ENCODE data around the gene ZNF512B.
A peak's percentile ranks its signal among the peaks of the same experiment; 100 is the strongest.

DNA sequence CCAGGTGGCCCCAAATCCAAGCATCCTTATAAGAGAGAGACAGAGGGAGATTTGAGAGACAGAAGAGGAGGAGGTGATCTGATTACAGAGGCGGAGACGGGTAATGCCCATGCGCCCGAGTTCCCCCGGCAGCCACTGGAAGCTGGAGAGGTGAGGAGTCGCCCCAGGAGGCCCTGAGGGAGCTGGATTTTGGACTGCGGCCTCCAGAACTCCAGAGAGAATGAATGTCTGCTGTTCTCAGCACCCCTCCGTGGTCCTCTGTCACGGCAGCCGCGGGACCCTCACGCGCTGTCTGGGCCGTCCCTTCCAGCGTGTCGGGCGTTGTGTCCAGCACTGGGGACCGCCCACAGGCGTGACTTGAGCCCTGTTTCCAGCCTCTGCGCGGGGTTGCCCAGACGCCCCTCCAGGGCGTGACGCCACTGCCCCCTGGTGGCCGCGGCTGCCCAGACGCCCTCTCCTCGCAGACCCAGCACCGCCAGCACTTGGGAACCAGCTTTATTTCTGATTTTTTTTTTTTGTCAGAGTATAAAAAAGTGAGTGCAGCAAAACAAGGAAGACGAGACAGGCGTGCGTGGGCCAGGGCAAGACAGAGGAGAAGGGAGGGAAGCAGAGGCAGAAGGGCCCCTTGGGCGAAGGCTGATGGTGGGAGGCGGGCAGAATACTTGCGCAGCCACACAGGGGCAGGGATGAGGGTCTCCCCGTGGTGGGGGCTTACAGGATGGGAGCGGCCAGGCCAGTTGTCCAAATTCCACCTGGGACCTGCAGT lies 4.1 kb upstream of the ZNF512B start:
- no peak for TF ChIP-seq OSR2 (tag by site-specific recombination; IDR thresholded peaks at IDR 0.05)
- 0 out of 2 replicates have a peak, but pooled peaks have one; percentile 19 for TF ChIP-seq ZBTB17 (tag by site-specific recombination; IDR thresholded peaks at IDR 0.05)
- TF ChIP-seq ZNF416 (tag by site-specific recombination; IDR thresholded peaks at IDR 0.05) = no peak
- TF ChIP-seq ZNF473 (tag by site-specific recombination; IDR thresholded peaks at IDR 0.05) = no peak
- TF ChIP-seq, protein P1, sequence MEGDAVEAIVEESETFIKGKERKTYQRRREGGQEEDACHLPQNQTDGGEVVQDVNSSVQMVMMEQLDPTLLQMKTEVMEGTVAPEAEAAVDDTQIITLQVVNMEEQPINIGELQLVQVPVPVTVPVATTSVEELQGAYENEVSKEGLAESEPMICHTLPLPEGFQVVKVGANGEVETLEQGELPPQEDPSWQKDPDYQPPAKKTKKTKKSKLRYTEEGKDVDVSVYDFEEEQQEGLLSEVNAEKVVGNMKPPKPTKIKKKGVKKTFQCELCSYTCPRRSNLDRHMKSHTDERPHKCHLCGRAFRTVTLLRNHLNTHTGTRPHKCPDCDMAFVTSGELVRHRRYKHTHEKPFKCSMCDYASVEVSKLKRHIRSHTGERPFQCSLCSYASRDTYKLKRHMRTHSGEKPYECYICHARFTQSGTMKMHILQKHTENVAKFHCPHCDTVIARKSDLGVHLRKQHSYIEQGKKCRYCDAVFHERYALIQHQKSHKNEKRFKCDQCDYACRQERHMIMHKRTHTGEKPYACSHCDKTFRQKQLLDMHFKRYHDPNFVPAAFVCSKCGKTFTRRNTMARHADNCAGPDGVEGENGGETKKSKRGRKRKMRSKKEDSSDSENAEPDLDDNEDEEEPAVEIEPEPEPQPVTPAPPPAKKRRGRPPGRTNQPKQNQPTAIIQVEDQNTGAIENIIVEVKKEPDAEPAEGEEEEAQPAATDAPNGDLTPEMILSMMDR (tag by site-specific recombination; IDR thresholded peaks at IDR 0.05) = peak; percentile 97
- TF ChIP-seq ZNF514 (tag by site-specific recombination; IDR thresholded peaks at IDR 0.05) = no peak
- TF ChIP-seq, protein P2, sequence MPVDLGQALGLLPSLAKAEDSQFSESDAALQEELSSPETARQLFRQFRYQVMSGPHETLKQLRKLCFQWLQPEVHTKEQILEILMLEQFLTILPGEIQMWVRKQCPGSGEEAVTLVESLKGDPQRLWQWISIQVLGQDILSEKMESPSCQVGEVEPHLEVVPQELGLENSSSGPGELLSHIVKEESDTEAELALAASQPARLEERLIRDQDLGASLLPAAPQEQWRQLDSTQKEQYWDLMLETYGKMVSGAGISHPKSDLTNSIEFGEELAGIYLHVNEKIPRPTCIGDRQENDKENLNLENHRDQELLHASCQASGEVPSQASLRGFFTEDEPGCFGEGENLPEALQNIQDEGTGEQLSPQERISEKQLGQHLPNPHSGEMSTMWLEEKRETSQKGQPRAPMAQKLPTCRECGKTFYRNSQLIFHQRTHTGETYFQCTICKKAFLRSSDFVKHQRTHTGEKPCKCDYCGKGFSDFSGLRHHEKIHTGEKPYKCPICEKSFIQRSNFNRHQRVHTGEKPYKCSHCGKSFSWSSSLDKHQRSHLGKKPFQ (tag by site-specific recombination; IDR thresholded peaks at IDR 0.05) = no peak
- no peak for TF ChIP-seq ZNF138 (tag by site-specific recombination; IDR thresholded peaks at IDR 0.05; ENCODE audit: borderline replicate concordance)
- 0 out of 2 replicates have a peak, but pooled peaks have one; percentile 36 for TF ChIP-seq ZNF843 (tag by site-specific recombination; IDR thresholded peaks at IDR 0.05)
- no peak for TF ChIP-seq ZNF311 (tag by site-specific recombination; IDR thresholded peaks at IDR 0.05; ENCODE audit: borderline replicate concordance)

Data from HEK293 (cell line).